Thoracic aorta (tissue), 2 donors: ENCODE data around the gene ZBTB8OS. TPM values are rescaled to one million over a fixed set of nuclear protein-coding genes. Genes with fewer than 3 reads are reported as not detected.

Source experiments
- ATAC-seq: fragments of 150-250 bp; one replicate; pipeline ENCODE4 v1.8.0; 2017; ENCODE audit warnings: low read depth; ENCODE audit not compliant: insufficient number of reproducible peaks, low FRiP score
- DNase-seq: peaks from one replicate; pipeline ENCODE4 v3.0.0-alpha.2; 2020; ENCODE audit warnings: low spot score
- H3K27ac ChIP-seq, 2 donors: fragments of 200-600 bp; sonication (generic); 1 replicate in 1 of 2; 2 replicates in 1 of 2; pipeline ENCODE4 v1.5.1; 2016; ENCODE audit warnings: mild to moderate bottlenecking in 2 of 2, moderate library complexity in 2 of 2
- H3K27me3 ChIP-seq: fragments of 200-600 bp; sonication (generic); replicated peaks from 2 replicates; pipeline ENCODE4 v1.6.0; 2016; ENCODE audit warnings: mild to moderate bottlenecking; ENCODE audit not compliant: insufficient read depth
- H3K36me3 ChIP-seq: fragments of 200-600 bp; sonication (generic); one replicate; pipeline ENCODE4 v1.5.1; 2016
- H3K4me1 ChIP-seq, 2 donors: fragments of 200-600 bp; sonication (generic); 1 replicate in 1 of 2; 2 replicates in 1 of 2; pipeline versions ENCODE4 v1.5.1 to v1.6.0; 2016; ENCODE audit warnings: low read depth in 2 of 2, mild to moderate bottlenecking in 1 of 2; ENCODE audit not compliant: control insufficient read depth in 1 of 2
- H3K4me3 ChIP-seq: fragments of 200-600 bp; sonication (generic); 2 replicates; pipeline ENCODE4 v1.5.1; 2016; ENCODE audit warnings: mild to moderate bottlenecking
- H3K9me3 ChIP-seq: fragments of 200-600 bp; sonication (generic); 2 replicates; pipeline ENCODE4 v1.5.1; 2016
- total RNA-seq, 2 donors: library from RNA; depleted of rRNA; stranded (reverse); fragments of >200 nt; gene quantifications; one replicate each; pipeline versions ENCODE4 v1.1.0 to v1.2.3, GENCODE V29; 2016
- TF ChIP-seq, protein P1 (sequence below): fragments of 200-600 bp; sonication (generic); IDR thresholded peaks from one replicate; pipeline ENCODE4 v1.5.1; 2019; ENCODE audit warnings: antibody characterized with exemption

Gene ZBTB8OS
- total RNA-seq, 2 donors from 2014 or later: 29.8 to 48.2 TPM

DNA sequence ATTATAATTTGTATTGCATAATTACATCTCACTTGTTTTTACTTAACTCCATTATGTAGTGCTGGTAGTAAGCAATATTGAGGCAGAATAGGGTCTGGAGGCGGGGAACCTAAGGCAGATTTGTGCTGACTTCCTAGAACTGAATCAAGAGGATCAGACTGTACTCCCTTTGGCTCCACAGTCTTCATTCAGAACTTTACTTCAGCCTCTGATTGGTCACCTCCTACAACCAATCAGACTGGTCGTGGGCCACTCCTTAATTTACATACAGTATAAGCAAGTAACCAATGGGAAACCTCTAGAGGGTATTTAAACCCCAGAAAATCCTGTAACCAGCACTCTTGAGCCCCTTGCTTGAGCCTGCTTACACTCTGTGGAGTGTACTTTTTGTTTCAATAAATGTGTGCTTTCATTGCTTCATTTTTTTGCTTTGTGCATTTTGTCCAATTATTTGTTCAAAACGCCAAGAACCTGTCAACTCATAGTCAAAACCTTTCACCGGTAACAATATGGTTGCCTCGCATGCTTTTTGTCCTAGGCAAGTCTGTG, 31.6 kb downstream of the ZBTB8OS start:
- no peak for ATAC-seq
- no peak overlapping the region for H3K27ac ChIP-seq
- H3K36me3 ChIP-seq: no peaks in the 10 kb centered on the region
- no peak for DNase-seq
- H3K9me3 ChIP-seq: no peaks in the 10 kb centered on the region
- H3K4me3 ChIP-seq: no peak overlapping the region
- no peaks in the 10 kb centered on the region for H3K4me1 ChIP-seq
- TF ChIP-seq, protein P1, sequence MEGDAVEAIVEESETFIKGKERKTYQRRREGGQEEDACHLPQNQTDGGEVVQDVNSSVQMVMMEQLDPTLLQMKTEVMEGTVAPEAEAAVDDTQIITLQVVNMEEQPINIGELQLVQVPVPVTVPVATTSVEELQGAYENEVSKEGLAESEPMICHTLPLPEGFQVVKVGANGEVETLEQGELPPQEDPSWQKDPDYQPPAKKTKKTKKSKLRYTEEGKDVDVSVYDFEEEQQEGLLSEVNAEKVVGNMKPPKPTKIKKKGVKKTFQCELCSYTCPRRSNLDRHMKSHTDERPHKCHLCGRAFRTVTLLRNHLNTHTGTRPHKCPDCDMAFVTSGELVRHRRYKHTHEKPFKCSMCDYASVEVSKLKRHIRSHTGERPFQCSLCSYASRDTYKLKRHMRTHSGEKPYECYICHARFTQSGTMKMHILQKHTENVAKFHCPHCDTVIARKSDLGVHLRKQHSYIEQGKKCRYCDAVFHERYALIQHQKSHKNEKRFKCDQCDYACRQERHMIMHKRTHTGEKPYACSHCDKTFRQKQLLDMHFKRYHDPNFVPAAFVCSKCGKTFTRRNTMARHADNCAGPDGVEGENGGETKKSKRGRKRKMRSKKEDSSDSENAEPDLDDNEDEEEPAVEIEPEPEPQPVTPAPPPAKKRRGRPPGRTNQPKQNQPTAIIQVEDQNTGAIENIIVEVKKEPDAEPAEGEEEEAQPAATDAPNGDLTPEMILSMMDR: no peak
- H3K27me3 ChIP-seq: no peaks in the 10 kb centered on the region

DNA sequence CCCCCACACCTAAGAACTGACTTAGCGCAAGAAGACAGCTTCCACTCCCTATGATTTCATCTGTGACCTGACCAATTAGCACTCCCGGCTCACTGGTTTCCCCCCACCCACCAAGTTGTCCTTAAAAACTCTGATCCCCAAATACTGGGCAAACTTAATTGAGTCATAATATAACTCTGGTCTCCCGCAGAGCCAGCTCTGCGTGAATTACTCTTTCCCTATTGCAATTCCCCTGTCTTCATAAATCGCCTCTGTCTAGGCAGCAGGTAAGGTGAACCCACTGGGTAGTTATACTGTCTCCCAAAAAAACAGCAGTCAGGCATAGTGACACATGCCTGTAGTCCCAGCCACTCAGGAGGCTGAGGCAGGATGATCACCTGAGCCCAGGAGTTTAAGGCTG, 36.9 kb downstream of the ZBTB8OS start:
- Histone ChIP-seq H3K36me3 (no peaks in the 10 kb centered on the region), H3K27ac (no peak overlapping the region), H3K4me3 (no peak overlapping the region), H3K9me3 (no peaks in the 10 kb centered on the region), H3K27me3 (no peaks in the 10 kb centered on the region), H3K4me1 (peaks cover 0 to 10% of the 10 kb centered on the region in 2 donors)
- ATAC-seq: no peak
- TF ChIP-seq, protein P1: no peak
- DNase-seq: no peak

DNA sequence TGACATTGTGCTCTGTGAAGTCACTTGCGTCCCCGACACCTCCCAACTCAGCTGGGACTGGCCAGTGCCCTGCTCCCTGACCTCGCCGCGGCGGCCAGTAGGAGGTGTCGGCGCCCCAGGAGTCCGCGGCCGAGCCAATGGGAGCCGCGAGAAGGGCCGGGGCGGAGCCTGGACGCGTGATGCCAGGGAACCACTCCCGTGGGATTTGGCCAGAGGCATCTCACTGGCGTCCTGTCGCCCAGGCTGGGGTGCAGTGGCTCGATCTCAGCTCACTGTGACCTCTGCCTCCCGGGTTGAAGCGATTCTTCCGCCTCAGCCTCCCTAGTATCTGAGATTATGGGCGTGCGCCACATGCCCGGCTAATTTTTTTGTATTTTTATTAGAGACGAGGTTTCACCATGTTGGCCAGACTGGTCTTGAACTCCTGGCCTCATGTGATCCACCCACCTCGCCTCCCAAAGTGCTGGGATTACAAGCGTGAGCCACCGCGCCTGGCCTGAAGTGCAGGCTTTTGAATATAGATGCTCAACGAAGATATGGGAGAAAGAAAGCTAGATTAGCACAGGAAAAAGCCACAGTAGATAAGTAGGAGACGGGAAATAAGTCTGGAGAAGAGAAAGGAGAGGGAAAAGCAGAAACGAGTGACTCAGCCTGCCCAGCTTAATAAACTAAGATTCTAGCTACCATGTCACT, 38.0 kb downstream of the ZBTB8OS start:
- no peaks in the 10 kb centered on the region for H3K27me3 ChIP-seq
- TF ChIP-seq, protein P1: peak; percentile 33
- no peak for ATAC-seq
- no peaks in the 10 kb centered on the region for H3K9me3 ChIP-seq
- peak; percentile 33 for DNase-seq
- no peaks in the 10 kb centered on the region for H3K36me3 ChIP-seq
- H3K27ac ChIP-seq: no peak overlapping the region
- H3K4me1 ChIP-seq: peaks cover 0 to 10% of the 10 kb centered on the region in 2 donors
- peak overlapping the region; percentile 67 for H3K4me3 ChIP-seq

DNA sequence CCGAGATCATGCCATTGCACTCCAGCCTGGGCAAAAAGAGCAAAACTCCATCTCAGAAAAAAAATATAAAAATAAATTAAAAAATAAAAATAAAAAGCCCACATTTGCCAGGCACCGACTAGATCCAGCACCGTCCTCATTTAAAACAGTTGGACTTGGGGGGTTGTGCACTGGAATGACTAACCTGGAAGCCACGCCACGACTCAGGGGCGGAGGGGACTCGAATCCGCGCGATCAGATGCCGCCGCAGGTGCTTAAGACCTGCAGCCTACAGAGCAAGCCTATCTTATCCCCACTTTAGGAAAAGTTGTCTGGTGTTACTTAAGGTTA, 38.5 kb downstream of the ZBTB8OS start:
- H3K36me3 ChIP-seq: no peaks in the 10 kb centered on the region
- ATAC-seq (no peak), DNase-seq (no peak)
- H3K4me3 ChIP-seq: peak overlapping the region; percentile 67
- H3K27ac ChIP-seq: no peak overlapping the region
- H3K4me1 ChIP-seq: peaks cover 0 to 10% of the 10 kb centered on the region in 2 donors
- TF ChIP-seq, protein P1: no peak
- H3K27me3 ChIP-seq: no peaks in the 10 kb centered on the region
- no peaks in the 10 kb centered on the region for H3K9me3 ChIP-seq

- no peak overlapping the region for H3K27ac ChIP-seq
- no peaks in the 10 kb centered on the region for H3K27me3 ChIP-seq
- TF ChIP-seq, protein P1: no peak
- ATAC-seq (no peak), DNase-seq (no peak)
- H3K36me3 ChIP-seq: no peaks in the 10 kb centered on the region
- H3K9me3 ChIP-seq: no peaks in the 10 kb centered on the region
- peaks cover 0 to 10% of the 10 kb centered on the region in 2 donors for H3K4me1 ChIP-seq
- H3K4me3 ChIP-seq: no peak overlapping the region
Observed at GRCh38 chr1:32609180-32609579, 41.2 kb downstream of the ZBTB8OS start.
